ENCODE results near the gene MR1.
"Not testable (repeated sequence)": the region's sequence is repeated elsewhere in the genome, so short reads cannot be mapped to it uniquely, and the experiment has no call there.

MR1 gene

GRCh38 chr1:181032535-181032934 is 1.2 kb upstream of the MR1 start:
- DNase-seq = no peak

- DNase-seq = no peak
Measured at GRCh38 chr1:181033128-181033798, 520 bp upstream of the MR1 start.

- not testable (repeated sequence) for DNase-seq
Measured at GRCh38 chr1:181035210-181035609, 1.4 kb downstream of the MR1 start.

GRCh38 chr1:181036107-181036836 is 2.5 kb downstream of the MR1 start:
- DNase-seq = no peak

GRCh38 chr1:181037386-181037785 is 3.6 kb downstream of the MR1 start:
- no peak for DNase-seq

- DNase-seq = no peak
Measured at GRCh38 chr1:181038399-181038873, 4.7 kb downstream of the MR1 start.

- DNase-seq = no peak
Measured at GRCh38 chr1:181040284-181040865, 6.6 kb downstream of the MR1 start.

- no peak for DNase-seq
Measured at GRCh38 chr1:181043025-181043888, 9.5 kb downstream of the MR1 start.

- DNase-seq = no peak
Measured at GRCh38 chr1:181044449-181044966, 10.7 kb downstream of the MR1 start.

- not testable (repeated sequence) for DNase-seq
Measured at GRCh38 chr1:181045946-181046345, 12.2 kb downstream of the MR1 start.

- no peak for DNase-seq
Measured at GRCh38 chr1:181049378-181049777, 15.6 kb downstream of the MR1 start.

- no peak for DNase-seq
Measured at GRCh38 chr1:181050922-181051321, 17.1 kb downstream of the MR1 start.

GRCh38 chr1:181056560-181056959 is 22.8 kb downstream of the MR1 start:
- DNase-seq = no peak

GRCh38 chr1:181057079-181057478 is 23.3 kb downstream of the MR1 start:
- no peak for DNase-seq

GRCh38 chr1:181059435-181059834 is 25.7 kb downstream of the MR1 start:
- no peak for DNase-seq

- no peak for DNase-seq
Measured at GRCh38 chr1:181060066-181060465, 26.3 kb downstream of the MR1 start.

- not testable (repeated sequence) for DNase-seq
Measured at GRCh38 chr1:181060947-181061346, 27.2 kb downstream of the MR1 start.

- DNase-seq = no peak
Measured at GRCh38 chr1:181061487-181061886, 27.7 kb downstream of the MR1 start.

GRCh38 chr1:181061891-181062835 is 28.4 kb downstream of the MR1 start:
- DNase-seq = no peak

GRCh38 chr1:181062836-181063428 is 29.1 kb downstream of the MR1 start:
- DNase-seq = no peak

- DNase-seq = no peak
Measured at GRCh38 chr1:181064011-181064623, 30.3 kb downstream of the MR1 start.
